NCI-H1436 (cell line): Measurements from ENCODE around the gene RXRA.

Source experiments
- DNase-seq: peaks from one replicate; lab custom pipeline; 2025; lab: John Stamatoyannopoulos, UW

Gene RXRA

GRCh38 chr9:134338394-134339182, 12.3 kb downstream of the RXRA start:
- no peak for DNase-seq

GRCh38 chr9:134339183-134339806, 13.0 kb downstream of the RXRA start:
- DNase-seq, result no peak

DNA sequence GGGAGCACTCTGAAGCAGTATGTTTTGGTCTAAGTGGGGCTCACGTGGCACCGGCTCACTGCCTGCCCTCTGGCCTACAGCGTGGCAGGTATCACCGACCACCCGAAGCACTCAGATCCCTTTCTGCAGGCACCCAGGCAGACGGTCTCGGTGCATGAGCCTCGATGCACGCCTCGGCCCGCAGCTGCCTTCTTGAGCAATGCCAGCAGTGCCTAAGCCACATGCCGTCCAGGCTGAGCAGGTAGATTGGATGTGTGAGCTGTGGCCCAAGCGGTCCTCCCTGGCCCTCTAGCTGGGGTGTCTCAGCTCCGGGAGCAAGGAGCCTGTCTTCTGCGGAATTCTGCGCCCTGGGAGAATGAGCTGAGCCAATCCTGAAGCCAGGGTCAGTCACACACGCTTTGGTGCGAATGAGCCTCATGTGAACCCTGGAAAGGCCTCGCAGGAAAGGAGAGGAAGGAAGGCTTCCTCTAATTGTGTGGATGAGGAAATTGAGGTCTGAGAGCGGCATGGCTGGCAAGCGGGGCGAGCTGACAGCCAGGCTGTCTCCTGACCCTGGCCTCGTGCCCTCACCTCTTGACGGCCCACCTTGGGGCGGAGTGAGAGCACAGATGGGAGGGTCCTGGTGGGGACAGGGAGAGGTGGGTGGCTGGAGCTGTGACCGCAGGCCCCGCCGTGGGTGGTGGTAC, 14.4 kb downstream of the RXRA start:
- DNase-seq, result no peak

DNA sequence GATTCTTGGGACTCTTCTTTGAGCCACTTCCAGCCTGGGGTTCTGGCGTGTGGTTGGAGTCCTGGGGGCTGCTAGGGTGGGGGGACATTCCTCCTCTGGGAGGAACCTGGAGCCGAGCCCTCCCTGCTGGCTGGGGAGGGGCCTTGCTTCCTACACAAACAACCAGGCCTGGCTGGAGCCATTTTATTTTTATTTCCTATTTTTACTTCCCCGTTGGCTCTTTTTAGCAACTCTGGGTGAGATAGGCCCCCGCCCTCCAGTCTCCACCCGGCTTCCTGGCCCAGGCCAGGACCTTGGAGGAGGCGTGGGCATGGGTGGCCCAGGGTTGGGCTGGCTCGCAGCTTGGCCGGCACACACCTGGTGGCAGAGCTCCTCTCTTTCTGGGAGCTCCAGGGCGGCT, 15.1 kb downstream of the RXRA start:
- no peak for DNase-seq

- no peak for DNase-seq
Observed at GRCh38 chr9:134341929-134342745, 15.9 kb downstream of the RXRA start.

DNA sequence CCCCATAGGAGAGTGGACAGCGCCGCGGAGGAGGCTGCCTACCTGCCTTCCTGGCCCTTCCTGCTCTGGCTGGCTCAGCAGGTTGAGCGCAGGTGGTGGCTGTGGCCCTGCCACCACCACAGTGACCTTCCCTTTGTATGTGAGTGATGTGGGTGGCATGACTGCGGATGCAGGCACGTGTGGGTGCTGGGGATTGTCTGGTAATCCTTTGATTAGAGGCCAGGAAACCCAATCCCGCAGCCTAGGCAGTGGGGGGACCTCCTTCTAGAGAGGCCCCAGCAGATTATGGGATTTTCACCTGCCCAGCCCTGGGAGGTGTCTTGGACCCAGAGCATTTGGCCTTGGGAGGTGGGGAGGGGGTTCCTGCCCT, 16.5 kb downstream of the RXRA start:
- DNase-seq, result no peak

- no peak for DNase-seq
Observed at GRCh38 chr9:134343637-134344036, 17.4 kb downstream of the RXRA start.

DNA sequence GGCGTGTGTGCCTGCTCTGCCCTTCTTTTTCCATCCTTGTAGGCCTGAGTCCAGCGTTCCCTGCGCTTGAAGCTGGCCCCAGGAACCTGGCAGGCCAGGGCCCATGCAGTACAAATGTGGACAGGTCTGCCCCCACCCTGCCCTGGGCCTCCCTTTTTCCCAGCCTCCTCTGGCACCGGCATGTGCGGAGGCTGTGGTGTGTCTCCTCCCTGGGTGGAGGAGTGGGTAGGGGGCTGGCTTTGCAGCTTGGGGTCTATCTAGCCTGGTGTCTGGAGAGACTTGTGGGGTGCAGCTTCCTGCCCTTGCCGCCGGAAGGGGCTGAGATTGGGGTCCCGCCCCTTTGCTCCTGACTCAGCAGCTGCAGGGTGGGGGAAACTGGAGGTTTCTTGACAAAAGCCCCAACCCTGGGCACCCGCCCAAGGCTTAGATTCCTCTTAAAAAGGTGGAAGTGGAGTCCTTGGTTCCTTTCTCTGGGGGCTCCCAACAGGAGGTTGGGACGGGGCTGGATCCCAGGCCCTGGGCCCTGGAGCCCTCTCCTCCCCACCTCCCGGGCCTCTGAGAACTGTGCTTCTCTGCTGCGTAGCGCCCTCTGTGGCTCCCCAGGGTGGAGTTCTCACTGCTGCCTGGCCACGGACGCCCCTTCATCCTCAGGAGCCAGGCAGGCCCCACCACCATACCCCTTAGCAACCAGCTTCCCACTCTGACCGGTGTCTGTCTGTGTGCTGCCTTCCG, 18.0 kb downstream of the RXRA start:
- no peak for DNase-seq

- DNase-seq, result no peak
Observed at GRCh38 chr9:134344800-134345310, 18.6 kb downstream of the RXRA start.

- DNase-seq, result no peak
Observed at GRCh38 chr9:134345737-134346136, 19.5 kb downstream of the RXRA start.

- no peak for DNase-seq
Observed at GRCh38 chr9:134346151-134346550, 19.9 kb downstream of the RXRA start.

DNA sequence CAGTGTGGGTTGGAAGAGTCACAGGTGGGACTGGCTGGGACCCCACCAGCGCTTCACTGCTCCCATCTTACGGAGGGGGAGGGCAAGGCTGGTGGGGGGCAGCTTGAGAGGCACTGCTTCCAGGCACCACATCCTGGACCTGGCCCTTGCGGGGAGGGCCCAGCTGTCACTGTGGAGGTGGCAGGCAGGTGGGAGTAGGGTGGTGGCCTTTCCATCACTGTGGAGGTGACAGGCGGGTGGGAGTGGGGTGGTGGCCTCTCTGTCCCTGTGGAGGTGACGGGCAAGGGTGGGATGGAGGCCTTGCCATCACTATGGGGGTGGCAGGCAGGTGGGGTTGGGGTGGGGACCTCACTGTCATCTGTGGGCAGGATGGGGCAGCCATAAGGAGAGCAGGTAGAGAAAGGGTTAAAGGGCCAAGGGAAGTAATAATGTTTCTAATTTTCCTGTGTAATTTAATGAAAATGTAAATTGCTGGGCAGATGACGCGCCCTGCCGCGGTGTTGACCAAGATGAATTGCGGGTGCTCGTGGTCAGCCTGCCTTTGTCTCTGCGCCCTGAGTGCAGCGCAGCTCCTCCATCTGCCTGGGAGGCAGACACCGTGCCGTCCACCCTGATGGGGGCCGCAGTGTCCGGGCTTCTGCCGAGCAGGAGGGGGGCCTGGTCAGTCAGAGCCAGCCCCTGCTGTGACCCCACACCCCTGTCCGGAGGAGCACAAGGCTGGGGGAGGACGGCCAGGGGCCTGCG, 20.8 kb downstream of the RXRA start:
- DNase-seq, result no peak

DNA sequence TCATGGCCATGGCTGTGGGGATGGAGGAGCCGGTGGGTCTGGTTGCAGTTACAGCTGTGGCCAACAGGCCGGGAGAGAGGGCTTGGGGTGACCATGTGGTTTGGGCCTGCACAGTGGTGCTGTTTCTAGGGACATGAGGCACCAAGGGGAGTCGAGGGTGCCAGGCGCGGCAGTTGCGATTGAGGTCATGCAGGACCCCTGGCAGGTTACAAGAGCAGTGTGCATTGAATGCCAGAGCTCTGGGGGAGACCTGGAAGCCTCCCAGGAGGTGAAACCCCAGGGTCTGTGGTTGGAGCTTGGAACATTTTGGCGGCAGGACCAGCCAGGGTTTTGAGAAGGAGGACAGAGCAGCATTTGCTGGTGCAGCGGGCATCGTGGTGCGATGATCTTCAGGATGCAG, 21.7 kb downstream of the RXRA start:
- DNase-seq, result no peak

DNA sequence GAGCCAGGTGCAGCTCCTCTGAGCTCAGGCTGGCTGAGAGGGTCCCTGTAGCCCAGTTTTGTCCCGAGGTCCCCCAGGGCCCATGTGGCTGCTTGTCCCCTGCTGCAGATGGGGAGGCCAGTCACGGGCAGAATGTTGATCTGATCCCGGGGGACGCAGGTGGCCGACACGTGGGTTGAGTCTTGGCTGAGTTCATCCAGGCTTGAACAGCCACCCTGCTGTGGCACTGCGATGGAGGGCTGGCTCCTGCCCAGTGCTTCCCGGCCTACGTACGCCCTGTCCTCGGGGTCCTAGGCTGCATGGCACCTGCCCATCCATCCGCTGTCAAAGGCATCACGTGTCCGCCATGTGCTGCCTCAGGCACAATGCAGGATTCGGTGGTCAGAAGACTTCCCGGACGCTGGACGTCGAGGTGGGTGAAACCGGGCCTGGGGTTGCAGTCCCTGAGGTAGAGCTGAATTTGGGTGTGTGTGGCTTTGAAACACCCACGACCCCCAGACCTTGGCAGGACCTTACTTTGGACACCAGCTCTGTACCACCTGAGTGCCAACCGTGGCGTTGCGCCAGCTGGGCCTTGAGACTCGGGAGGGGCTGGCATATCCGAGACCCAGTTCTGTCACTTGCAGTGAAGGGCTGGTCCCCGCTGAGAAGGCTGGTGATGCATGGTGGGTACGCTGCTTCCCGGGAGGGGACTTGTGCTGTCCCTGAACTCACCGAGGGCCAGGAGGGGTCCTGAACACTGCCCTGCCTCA, 22.3 kb downstream of the RXRA start:
- DNase-seq, result no peak

DNA sequence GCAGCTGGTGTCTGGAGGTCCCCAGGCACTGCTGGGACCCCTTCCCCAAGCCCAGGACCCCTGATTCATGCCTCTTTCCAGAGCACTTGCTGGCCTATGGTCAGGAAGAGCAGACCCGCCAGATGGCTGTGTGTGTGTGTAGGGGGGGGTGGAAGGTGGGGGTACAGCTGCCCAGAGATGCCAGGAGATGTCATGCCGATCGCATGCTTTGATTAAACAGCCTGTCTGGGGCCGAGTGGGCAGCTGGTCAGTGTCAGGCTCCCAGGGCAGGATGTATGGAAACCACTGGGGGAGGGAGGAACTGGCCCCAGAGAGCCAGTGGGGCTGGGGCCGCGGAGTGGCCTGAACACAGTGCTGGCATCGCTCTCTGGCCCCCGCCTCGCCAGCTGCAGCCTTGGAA, 23.7 kb downstream of the RXRA start:
- no peak for DNase-seq

DNA sequence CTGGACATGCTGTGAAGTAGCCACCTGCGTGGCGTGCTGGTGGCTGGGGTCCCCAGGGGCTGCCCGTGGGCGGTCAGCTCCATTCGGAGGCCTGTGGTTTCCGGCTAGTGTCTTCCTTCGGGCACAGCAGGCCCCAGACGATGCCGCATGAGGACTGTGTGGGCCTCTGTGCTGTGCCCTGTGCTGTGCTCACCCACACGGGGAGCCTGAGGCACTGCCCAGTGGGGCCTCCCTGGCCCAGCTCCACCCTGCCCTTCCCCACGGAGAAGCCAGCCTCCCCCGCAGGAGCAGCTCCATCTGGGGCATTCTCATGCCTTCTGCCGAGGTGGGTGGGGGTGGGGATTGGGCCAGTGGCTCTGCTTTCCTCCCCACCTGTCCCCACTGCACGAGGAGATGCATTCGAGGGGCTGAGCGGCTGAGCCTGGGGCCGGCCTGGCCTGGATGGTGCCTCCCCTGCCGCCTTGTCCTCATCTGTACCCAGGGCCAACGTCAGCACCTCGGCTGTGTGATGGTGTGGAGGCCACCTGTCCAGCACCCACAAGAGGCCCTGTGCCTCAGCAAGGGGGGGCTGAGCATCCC, 24.2 kb downstream of the RXRA start:
- DNase-seq, result no peak

DNA sequence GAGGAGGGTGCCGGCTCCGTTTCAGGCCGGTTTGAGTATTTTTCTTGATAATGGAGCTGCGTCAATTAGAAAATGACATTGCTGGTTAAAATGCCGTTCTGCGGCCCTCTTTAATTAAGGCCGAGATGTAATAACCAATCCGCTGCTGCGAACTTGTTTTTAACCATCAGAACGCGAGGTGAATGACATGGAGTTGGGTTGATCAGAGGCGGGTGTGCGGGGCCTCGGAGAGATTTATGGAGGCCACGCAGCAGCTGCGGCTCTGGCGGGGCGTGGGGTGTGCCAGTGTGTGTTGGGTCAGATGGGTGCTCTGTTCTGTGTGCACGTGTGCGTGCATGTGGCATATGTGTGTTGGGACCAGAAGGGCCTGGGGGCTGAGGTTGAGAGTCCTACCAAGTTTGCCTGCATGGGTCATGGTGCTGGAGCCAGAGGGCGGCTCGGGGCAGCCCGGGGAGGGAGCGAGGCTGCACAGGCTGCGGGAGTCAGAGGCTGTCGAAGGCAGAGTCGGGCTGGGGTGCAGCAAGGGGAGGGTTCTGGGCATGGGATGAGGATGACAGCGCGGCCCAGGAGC, 25.4 kb downstream of the RXRA start:
- DNase-seq, result no peak

DNA sequence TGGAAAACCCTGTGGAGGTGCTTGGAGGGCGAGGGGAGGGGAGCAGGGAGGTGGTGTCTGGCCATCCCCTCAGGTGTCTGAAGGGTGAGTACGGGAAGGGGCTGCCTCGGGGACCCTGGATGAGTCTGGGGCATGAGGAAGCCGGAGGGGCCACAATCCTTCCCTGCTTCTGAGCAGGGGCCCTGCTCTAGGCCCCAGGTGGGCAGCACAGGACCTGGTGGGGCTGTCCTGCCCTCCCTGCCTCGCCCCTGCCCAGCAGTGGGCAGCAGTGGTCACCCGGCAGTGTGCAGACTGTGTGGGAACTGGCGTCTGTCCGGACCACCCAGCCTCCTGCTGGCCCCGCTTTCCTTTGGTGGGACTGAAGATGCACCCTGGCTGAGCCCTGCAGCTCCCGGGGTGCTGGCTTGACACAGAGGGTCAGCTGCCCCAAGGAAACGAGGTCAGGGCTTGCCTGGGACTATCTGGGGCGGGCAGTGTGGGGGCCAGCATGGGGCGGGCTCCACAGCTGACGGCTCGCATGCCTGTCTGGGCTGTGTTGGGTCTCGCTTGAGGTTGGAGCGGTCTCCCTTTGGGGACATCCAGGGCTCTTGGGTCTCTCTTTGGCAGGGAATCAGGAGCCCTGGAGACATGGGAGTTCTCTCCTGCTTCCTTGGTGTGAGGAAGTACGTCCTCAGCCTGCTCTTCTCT, 26.1 kb downstream of the RXRA start:
- DNase-seq, result no peak

DNA sequence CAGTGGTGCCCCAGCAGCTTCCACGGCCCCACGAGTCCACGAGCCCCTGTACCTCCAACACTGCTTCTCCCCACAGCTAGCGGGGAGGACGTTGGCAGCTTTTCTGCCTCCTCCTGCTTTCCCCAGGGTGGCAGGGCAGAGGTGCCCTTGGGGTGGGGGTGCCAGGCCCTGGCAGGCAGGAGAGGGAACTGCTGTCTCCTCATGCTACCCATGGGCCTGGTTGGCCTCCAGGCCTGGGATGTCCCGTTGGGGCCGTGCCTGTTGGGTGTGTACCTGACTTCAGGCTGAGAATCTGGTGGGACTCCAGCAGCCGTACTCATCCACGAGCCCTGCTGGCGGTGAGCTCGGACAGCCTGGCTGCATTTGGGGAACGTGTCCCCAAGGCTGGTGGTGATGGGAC, 27.3 kb downstream of the RXRA start:
- no peak for DNase-seq
